HepG2 (cell line): ENCODE data around the gene MIDN. TPM values are rescaled to one million over a fixed set of nuclear protein-coding genes. Genes with fewer than 3 reads are reported as not detected.

Experiments
- CREM ChIP-seq, 2 experiments: sonication (generic) in 1 of 2; formaldehyde crosslinking in 1 of 2; IDR thresholded peaks; 2 replicates each; pipeline versions ENCODE4 v1.4.0 to v1.6.1; 2016 to 2020; ENCODE audit warnings: antibody characterized with exemption in 1 of 2, mild to moderate bottlenecking in 1 of 2, missing genetic modification reagents in 1 of 2
- KDM5B ChIP-seq: sonication (generic); formaldehyde crosslinking; IDR thresholded peaks from 2 replicates; pipeline ENCODE4 v1.4.0; 2020; ENCODE audit warnings: missing genetic modification reagents, mild to moderate bottlenecking, borderline replicate concordance
- NR2F6 ChIP-seq, 2 experiments: IDR thresholded peaks; 2 replicates each; pipeline ENCODE4 v1.6.1; 2016; ENCODE audit warnings: antibody characterized with exemption in 1 of 2, mild to moderate bottlenecking in 1 of 2
- PHF8 ChIP-seq: sonication (generic); formaldehyde crosslinking; IDR thresholded peaks from 2 replicates; pipeline ENCODE4 v1.5.0; 2020; ENCODE audit warnings: missing genetic modification reagents
- RAD51 ChIP-seq: fragments of 450-650 bp; IDR thresholded peaks from 2 replicates; pipeline ENCODE4 v1.6.1; 2016; ENCODE audit warnings: borderline replicate concordance
- SOX6 ChIP-seq, 2 experiments: fragments of 450-650 bp in 1 of 2; sonication (generic) in 1 of 2; formaldehyde crosslinking in 1 of 2; IDR thresholded peaks; 2 replicates each; pipeline versions ENCODE4 v1.4.0 to v1.6.1; 2017 to 2020; ENCODE audit warnings: antibody characterized with exemption in 1 of 2, mild to moderate bottlenecking in 1 of 2, missing genetic modification reagents in 1 of 2
- SP2 ChIP-seq: sonication (generic); formaldehyde crosslinking; IDR thresholded peaks from 2 replicates; pipeline ENCODE4 v1.5.1; 2020; ENCODE audit warnings: mild to moderate bottlenecking, missing genetic modification reagents
- TMF1 ChIP-seq: sonication (generic); formaldehyde crosslinking; IDR thresholded peaks from 2 replicates; pipeline ENCODE4 v1.8.1; 2022; ENCODE audit warnings: low read depth, missing genetic modification reagents
- WIZ ChIP-seq: sonication (generic); formaldehyde crosslinking; IDR thresholded peaks from 2 replicates; pipeline ENCODE4 v1.5.1; 2020; ENCODE audit warnings: mild to moderate bottlenecking, missing genetic modification reagents
- ZNF501 ChIP-seq: sonication (generic); formaldehyde crosslinking; IDR thresholded peaks from 2 replicates; pipeline ENCODE4 v1.5.1; 2020; ENCODE audit warnings: mild to moderate bottlenecking, moderate library complexity, missing genetic modification reagents
- ZNF670 ChIP-seq: sonication (generic); formaldehyde crosslinking; IDR thresholded peaks from 2 replicates; pipeline ENCODE4 v1.8.0; 2022; ENCODE audit warnings: mild to moderate bottlenecking, missing genetic modification reagents, borderline replicate concordance
- ZNF891 ChIP-seq: sonication (generic); formaldehyde crosslinking; IDR thresholded peaks from 2 replicates; pipeline ENCODE4 v1.5.0; 2020; ENCODE audit warnings: mild to moderate bottlenecking, missing genetic modification reagents
- polyA plus RNA-seq, 8 experiments: library from polyadenylated mRNA; depleted of rRNA in 3 of 8; stranded (reverse) in 7 of 8; unstranded in 1 of 8; fragments of >200 nt; fragmentation: Illumina TruSeq in 4 of 8; extraction: Trizol in 4 of 8; gene quantifications; 2 replicates each; pipeline versions ENCODE4 v1.2.1 to v1.2.3, GENCODE V29; 2011 to 2016; ENCODE audit warnings: low read depth in 4 of 8, missing spikeins in 1 of 8, mixed read lengths in 1 of 8; ENCODE audit not compliant: insufficient read depth in 1 of 8
- total RNA-seq, 5 experiments: library from RNA; depleted of rRNA; stranded (reverse); fragments of >200 nt; fragmentation: Illumina TruSeq; extraction: Trizol; gene quantifications; 2 replicates each; pipeline ENCODE4 v1.2.3, GENCODE V29; 2016; ENCODE audit warnings: low read depth in 1 of 5
- TF ChIP-seq, protein P1 (sequence below): sonication (generic); formaldehyde crosslinking; IDR thresholded peaks from 2 replicates; pipeline ENCODE4 v1.4.0; 2020; ENCODE audit warnings: missing genetic modification reagents
- TF ChIP-seq, protein P2 (sequence below): sonication (generic); formaldehyde crosslinking; IDR thresholded peaks from 2 replicates; pipeline ENCODE4 v1.5.0; 2020; ENCODE audit warnings: mild to moderate bottlenecking, missing genetic modification reagents, borderline replicate concordance
- TF ChIP-seq, protein P3 (sequence below): IDR thresholded peaks from 2 replicates; pipeline ENCODE4 v1.6.1; 2016; ENCODE audit warnings: low read depth, control low read depth

The MIDN gene
- total and polyA plus RNA-seq, 2 of the 13 experiments (the other 11 are each of a cell fraction or from before 2014, with no cell fraction given): 8.4 to 18.0 TPM

DNA sequence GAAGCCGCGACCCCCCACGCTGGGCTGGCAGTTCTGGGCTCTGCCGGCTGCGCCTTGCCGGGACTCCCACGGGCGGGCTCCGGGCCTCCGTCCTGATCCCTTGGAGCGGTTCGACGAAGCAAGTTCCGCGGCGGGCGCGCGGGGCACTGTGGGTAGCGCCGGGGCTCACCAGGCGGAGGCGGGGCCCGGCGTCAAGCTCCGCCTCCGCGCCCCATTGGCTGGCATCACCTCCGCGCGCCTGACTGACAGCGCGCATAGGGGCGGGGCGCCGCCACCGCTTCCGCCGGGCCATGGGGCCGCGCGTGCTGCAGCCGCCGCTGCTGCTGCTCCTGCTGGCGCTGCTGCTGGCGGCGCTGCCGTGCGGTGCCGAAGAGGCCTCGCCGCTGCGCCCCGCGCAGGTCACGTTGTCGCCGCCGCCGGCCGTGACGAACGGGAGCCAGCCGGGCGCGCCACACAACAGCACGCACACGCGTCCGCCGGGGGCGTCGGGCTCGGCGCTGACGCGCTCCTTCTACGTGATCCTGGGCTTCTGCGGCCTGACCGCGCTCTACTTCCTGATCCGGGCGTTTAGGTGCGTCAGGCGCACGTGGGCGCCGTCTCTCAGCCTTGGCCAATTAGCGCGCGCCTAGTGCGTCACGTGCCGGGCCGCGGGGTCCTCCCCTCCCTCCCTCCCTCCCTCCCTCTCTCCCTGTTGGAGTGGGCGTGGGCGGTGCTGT lies 27.0 kb downstream of the MIDN start, which contains the start of gene FAM174C (continued):
- TF ChIP-seq, protein P1, sequence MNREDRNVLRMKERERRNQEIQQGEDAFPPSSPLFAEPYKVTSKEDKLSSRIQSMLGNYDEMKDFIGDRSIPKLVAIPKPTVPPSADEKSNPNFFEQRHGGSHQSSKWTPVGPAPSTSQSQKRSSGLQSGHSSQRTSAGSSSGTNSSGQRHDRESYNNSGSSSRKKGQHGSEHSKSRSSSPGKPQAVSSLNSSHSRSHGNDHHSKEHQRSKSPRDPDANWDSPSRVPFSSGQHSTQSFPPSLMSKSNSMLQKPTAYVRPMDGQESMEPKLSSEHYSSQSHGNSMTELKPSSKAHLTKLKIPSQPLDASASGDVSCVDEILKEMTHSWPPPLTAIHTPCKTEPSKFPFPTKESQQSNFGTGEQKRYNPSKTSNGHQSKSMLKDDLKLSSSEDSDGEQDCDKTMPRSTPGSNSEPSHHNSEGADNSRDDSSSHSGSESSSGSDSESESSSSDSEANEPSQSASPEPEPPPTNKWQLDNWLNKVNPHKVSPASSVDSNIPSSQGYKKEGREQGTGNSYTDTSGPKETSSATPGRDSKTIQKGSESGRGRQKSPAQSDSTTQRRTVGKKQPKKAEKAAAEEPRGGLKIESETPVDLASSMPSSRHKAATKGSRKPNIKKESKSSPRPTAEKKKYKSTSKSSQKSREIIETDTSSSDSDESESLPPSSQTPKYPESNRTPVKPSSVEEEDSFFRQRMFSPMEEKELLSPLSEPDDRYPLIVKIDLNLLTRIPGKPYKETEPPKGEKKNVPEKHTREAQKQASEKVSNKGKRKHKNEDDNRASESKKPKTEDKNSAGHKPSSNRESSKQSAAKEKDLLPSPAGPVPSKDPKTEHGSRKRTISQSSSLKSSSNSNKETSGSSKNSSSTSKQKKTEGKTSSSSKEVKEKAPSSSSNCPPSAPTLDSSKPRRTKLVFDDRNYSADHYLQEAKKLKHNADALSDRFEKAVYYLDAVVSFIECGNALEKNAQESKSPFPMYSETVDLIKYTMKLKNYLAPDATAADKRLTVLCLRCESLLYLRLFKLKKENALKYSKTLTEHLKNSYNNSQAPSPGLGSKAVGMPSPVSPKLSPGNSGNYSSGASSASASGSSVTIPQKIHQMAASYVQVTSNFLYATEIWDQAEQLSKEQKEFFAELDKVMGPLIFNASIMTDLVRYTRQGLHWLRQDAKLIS (CRISPR knock-in tag): no peak
- peak; percentile 55; the same call in 1 of the 2 replicates for TF ChIP-seq ZNF670 (CRISPR knock-in tag)
- peak; percentile 97 for TF ChIP-seq RAD51
- no peak for TF ChIP-seq WIZ (CRISPR knock-in tag)
- no peak for TF ChIP-seq ZNF891
- peak; percentile 80 for TF ChIP-seq SP2
- peak; percentile 69 for TF ChIP-seq CREM (IDR thresholded peaks at IDR 0.05)
- no peak for TF ChIP-seq CREM (CRISPR knock-in tag; IDR thresholded peaks at IDR 0.05)
- TF ChIP-seq TMF1 (CRISPR knock-in tag): peak; percentile 94
- peak; percentile 77 for TF ChIP-seq KDM5B (CRISPR knock-in tag)
- no peak for TF ChIP-seq SOX6 (IDR thresholded peaks at IDR 0.05)
- TF ChIP-seq SOX6 (CRISPR knock-in tag; IDR thresholded peaks at IDR 0.05): peak; percentile 49
- TF ChIP-seq, protein P2, sequence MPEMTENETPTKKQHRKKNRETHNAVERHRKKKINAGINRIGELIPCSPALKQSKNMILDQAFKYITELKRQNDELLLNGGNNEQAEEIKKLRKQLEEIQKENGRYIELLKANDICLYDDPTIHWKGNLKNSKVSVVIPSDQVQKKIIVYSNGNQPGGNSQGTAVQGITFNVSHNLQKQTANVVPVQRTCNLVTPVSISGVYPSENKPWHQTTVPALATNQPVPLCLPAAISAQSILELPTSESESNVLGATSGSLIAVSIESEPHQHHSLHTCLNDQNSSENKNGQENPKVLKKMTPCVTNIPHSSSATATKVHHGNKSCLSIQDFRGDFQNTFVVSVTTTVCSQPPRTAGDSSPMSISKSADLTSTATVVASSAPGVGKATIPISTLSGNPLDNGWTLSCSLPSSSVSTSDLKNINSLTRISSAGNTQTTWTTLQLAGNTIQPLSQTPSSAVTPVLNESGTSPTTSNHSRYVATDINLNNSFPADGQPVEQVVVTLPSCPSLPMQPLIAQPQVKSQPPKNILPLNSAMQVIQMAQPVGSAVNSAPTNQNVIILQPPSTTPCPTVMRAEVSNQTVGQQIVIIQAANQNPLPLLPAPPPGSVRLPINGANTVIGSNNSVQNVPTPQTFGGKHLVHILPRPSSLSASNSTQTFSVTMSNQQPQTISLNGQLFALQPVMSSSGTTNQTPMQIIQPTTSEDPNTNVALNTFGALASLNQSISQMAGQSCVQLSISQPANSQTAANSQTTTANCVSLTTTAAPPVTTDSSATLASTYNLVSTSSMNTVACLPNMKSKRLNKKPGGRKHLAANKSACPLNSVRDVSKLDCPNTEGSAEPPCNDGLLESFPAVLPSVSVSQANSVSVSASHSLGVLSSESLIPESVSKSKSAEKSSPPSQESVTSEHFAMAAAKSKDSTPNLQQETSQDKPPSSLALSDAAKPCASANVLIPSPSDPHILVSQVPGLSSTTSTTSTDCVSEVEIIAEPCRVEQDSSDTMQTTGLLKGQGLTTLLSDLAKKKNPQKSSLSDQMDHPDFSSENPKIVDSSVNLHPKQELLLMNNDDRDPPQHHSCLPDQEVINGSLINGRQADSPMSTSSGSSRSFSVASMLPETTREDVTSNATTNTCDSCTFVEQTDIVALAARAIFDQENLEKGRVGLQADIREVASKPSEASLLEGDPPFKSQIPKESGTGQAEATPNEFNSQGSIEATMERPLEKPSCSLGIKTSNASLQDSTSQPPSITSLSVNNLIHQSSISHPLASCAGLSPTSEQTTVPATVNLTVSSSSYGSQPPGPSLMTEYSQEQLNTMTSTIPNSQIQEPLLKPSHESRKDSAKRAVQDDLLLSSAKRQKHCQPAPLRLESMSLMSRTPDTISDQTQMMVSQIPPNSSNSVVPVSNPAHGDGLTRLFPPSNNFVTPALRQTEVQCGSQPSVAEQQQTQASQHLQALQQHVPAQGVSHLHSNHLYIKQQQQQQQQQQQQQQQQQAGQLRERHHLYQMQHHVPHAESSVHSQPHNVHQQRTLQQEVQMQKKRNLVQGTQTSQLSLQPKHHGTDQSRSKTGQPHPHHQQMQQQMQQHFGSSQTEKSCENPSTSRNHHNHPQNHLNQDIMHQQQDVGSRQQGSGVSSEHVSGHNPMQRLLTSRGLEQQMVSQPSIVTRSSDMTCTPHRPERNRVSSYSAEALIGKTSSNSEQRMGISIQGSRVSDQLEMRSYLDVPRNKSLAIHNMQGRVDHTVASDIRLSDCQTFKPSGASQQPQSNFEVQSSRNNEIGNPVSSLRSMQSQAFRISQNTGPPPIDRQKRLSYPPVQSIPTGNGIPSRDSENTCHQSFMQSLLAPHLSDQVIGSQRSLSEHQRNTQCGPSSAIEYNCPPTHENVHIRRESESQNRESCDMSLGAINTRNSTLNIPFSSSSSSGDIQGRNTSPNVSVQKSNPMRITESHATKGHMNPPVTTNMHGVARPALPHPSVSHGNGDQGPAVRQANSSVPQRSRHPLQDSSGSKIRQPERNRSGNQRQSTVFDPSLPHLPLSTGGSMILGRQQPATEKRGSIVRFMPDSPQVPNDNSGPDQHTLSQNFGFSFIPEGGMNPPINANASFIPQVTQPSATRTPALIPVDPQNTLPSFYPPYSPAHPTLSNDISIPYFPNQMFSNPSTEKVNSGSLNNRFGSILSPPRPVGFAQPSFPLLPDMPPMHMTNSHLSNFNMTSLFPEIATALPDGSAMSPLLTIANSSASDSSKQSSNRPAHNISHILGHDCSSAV (CRISPR knock-in tag): no peak
- TF ChIP-seq PHF8 (CRISPR knock-in tag): peak; percentile 49; the same call in 1 of the 2 replicates
- no peak for TF ChIP-seq NR2F6 (IDR thresholded peaks at IDR 0.05)
- no peak; the same call in 1 of the 2 replicates for TF ChIP-seq NR2F6 (CRISPR knock-in tag; IDR thresholded peaks at IDR 0.05)
- TF ChIP-seq, protein P3, sequence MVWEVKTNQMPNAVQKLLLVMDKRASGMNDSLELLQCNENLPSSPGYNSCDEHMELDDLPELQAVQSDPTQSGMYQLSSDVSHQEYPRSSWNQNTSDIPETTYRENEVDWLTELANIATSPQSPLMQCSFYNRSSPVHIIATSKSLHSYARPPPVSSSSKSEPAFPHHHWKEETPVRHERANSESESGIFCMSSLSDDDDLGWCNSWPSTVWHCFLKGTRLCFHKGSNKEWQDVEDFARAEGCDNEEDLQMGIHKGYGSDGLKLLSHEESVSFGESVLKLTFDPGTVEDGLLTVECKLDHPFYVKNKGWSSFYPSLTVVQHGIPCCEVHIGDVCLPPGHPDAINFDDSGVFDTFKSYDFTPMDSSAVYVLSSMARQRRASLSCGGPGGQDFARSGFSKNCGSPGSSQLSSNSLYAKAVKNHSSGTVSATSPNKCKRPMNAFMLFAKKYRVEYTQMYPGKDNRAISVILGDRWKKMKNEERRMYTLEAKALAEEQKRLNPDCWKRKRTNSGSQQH (CRISPR knock-in tag): no peak
- TF ChIP-seq ZNF501 (CRISPR knock-in tag): peak; percentile 51; the same call in 1 of the 2 replicates
